ENCODE data around the gene CABLES1.

Gene CABLES1

GRCh38 chr18:23194155-23194996, 59.1 kb downstream of the CABLES1 start:
- no peak for DNase-seq

GRCh38 chr18:23194997-23195957, 60.0 kb downstream of the CABLES1 start:
- no peak for ATAC-seq
- DNase-seq: no peak

More at GRCh38 chr18:23194155-23194996, 59.1 kb downstream of the CABLES1 start:
- ATAC-seq: no peak

- ATAC-seq: no peak
- no peak for DNase-seq
Observed at GRCh38 chr18:23196119-23197007, 61.1 kb downstream of the CABLES1 start.

- ATAC-seq (no peak), DNase-seq (no peak)
Observed at GRCh38 chr18:23198217-23198845, 63.0 kb downstream of the CABLES1 start.

GRCh38 chr18:23200756-23201155, 65.5 kb downstream of the CABLES1 start:
- DNase-seq (no peak), ATAC-seq (no peak)

- DNase-seq (no peak), ATAC-seq (no peak)
Observed at GRCh38 chr18:23201741-23202140, 66.5 kb downstream of the CABLES1 start.

- DNase-seq: no peak
- ATAC-seq: no peak
Observed at GRCh38 chr18:23203891-23204432, 68.7 kb downstream of the CABLES1 start.

GRCh38 chr18:23204589-23205235, 69.4 kb downstream of the CABLES1 start:
- ATAC-seq (no peak), DNase-seq (no peak)

GRCh38 chr18:23205980-23206379, 70.7 kb downstream of the CABLES1 start:
- DNase-seq (no peak), ATAC-seq (no peak)

- DNase-seq (peak; percentile 54), ATAC-seq (peak; percentile 44)
Observed at GRCh38 chr18:23207191-23207955, 72.1 kb downstream of the CABLES1 start.

GRCh38 chr18:23207994-23208393, 72.7 kb downstream of the CABLES1 start:
- DNase-seq (no peak), ATAC-seq (no peak)

GRCh38 chr18:23208600-23208999, 73.3 kb downstream of the CABLES1 start:
- DNase-seq: no peak
- ATAC-seq: no peak

GRCh38 chr18:23209031-23209430, 73.7 kb downstream of the CABLES1 start:
- DNase-seq: peak; percentile 53

GRCh38 chr18:23209796-23210195, 74.5 kb downstream of the CABLES1 start:
- DNase-seq: no peak
- no peak for ATAC-seq

More at GRCh38 chr18:23209031-23209430, 73.7 kb downstream of the CABLES1 start:
- ATAC-seq: peak; percentile 90

- DNase-seq: no peak
- ATAC-seq: no peak
Observed at GRCh38 chr18:23210526-23210925, 75.2 kb downstream of the CABLES1 start.

- DNase-seq (no peak), ATAC-seq (no peak)
Observed at GRCh38 chr18:23211146-23211545, 75.9 kb downstream of the CABLES1 start.

- ATAC-seq (no peak), DNase-seq (no peak)
Observed at GRCh38 chr18:23212161-23212560, 76.9 kb downstream of the CABLES1 start.

- no peak for ATAC-seq
- DNase-seq: no peak
Observed at GRCh38 chr18:23213200-23213599, 77.9 kb downstream of the CABLES1 start.

GRCh38 chr18:23217781-23218180, 82.5 kb downstream of the CABLES1 start:
- ATAC-seq (no peak), DNase-seq (no peak)

GRCh38 chr18:23220355-23220754, 85.1 kb downstream of the CABLES1 start:
- ATAC-seq (no peak), DNase-seq (no peak)

Measured in stimulated activated naive CD8-positive, alpha-beta T cell treated with anti-CD3 and anti-CD28 coated beads, Interleukin-15, Interleukin-2, amounts not matched to agents 100 U/mL and 50 U/mL, for 24 hours (primary cell).